GM18868 (cell line): ENCODE data around the gene TTLL5.

ENCODE experiments used
- ATAC-seq: cut with Tn5 transposase; IDR thresholded peaks from one replicate; pipeline ENCODE4 v1.9.1; 2021; ENCODE audit warnings: mild to moderate bottlenecking, moderate library complexity; ENCODE audit not compliant: unreplicated experiment

Gene TTLL5

GRCh38 chr14:75697386-75697785 is 36.3 kb downstream of the TTLL5 start:
- ATAC-seq, result no peak

DNA sequence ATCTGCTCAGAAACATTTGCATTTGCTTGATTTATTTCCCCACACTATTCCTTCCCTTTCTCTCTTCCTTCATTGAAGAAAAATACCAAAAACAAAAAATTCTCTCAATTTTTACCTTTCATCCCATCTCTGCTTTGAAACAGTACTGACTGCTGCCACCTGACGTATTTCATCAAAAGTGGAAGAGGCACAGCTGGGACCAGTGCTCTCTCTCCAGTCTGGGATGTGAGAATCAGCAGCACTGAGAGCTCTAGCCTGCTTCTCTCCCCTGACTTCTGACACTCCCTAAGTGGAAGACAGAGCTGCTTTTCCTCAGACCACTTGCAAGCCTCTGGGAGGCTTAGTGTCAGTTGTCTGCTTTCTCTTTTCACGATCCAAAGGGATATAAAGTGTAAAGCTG is 36.9 kb downstream of the TTLL5 start:
- no peak for ATAC-seq

- ATAC-seq, result no peak
These were observed 38.3 kb downstream of the TTLL5 start for GRCh38 chr14:75699331-75699730.

GRCh38 chr14:75700295-75700694 is 39.2 kb downstream of the TTLL5 start:
- ATAC-seq, result no peak

DNA sequence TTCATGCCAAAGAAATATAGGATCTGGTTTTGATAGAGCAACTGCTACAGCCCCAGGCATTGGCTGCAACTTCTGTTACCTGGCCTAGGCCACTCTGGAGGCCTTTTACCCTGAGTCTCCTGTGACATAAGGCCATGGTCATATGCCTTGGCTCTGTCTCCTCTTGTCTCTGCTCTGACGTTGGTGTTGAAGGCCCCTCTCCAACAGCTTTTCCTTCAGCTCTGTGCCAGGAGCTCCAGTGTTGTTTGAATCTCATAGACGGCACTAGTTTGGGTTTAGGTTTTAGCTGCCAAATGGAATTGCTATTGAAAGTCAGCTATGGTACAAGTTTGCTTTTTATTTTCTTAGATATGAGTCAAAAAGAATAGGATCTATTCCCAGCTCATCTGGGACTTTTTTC is 41.1 kb downstream of the TTLL5 start:
- ATAC-seq, result no peak

DNA sequence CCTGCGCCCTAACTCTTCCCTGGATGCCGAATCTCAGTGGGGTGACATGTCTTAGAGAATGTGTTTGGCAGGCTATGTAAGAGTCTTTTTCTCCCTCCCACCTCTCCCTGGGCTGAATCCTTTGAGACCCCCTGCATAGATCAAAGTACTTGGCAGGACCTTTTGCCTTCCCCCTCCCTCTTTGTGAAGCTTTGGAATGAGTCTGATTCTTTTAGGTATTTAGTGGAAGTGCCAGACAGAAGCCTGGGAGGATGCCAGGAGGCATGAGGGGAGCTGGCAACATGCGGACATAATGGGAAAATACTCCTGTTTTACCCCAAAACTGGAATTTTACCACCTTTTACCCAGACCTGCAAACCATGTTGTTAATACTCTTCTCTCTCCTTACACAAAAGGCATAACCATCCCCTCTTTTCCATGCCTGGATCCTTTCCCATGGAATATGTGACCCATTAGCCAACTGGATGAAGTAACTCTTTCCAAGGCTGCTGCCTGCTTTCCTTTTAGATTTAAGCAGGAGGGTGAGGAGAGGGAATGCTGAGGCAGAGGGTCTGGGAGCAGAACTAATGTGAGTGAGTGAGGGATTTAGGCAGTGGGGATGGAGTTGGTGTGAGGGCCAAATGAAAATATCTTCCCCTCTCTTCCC is 41.7 kb downstream of the TTLL5 start:
- ATAC-seq, result no peak

- no peak for ATAC-seq
These were observed 42.4 kb downstream of the TTLL5 start for GRCh38 chr14:75703467-75703866.

GRCh38 chr14:75705014-75705413 is 44.0 kb downstream of the TTLL5 start:
- ATAC-seq, result no peak

- peak; percentile 52 for ATAC-seq
These were observed 48.3 kb downstream of the TTLL5 start for GRCh38 chr14:75709207-75709812.

DNA sequence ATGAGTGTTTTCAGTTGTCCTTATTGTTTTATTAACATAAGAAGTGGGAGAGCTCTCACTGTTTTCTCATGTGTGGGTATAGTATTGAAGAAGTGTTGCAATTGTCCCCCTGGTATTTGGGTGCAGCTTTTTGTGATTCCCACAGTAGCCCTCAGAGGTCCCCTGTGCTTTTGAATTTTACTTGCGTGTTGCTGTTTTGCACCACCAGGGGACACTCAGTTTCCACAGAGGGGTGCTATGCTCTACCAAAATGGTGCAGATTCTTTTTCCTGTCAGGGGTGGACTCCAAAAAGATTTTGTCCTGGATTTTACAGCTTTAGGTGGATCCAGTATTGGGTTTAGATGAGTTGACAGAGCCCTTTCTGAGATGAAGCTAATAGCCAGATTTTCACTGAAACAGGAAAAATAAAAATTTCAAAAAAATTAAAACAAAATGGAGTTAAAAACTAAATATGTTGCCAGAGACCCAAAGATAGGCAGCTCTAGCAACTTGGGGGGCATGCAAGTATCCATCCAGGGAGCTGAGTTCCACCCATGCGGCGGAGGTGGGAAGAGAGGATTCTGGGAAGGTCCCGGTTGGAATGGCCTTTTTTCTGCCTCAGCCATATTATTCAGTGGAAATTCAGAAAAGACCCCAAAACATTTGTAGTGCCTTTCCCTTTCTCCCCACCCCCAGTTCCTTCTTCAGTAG is 50.2 kb downstream of the TTLL5 start:
- ATAC-seq, result no peak

- ATAC-seq, result peak; percentile 88
These were observed 50.8 kb downstream of the TTLL5 start for GRCh38 chr14:75711796-75712211.

DNA sequence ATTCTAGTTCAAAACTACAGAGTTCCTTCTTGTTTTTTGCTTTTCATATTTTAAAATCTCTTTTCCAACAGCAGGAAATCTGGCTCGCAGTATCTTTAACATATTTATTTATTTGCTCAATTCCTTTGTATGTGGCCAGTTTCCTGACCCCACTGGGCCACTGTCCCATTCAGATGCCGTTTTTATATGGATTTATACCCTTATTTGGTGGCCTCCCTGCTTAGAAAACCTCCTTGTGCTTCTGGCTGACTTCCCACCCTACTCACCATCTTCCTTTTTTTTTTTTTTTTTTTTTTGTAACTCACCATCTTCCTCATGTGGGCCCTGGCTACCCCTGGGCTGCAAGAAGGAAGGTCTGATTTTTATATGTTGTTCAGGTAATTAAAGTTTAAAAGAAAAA is 53.9 kb downstream of the TTLL5 start:
- ATAC-seq, result no peak

DNA sequence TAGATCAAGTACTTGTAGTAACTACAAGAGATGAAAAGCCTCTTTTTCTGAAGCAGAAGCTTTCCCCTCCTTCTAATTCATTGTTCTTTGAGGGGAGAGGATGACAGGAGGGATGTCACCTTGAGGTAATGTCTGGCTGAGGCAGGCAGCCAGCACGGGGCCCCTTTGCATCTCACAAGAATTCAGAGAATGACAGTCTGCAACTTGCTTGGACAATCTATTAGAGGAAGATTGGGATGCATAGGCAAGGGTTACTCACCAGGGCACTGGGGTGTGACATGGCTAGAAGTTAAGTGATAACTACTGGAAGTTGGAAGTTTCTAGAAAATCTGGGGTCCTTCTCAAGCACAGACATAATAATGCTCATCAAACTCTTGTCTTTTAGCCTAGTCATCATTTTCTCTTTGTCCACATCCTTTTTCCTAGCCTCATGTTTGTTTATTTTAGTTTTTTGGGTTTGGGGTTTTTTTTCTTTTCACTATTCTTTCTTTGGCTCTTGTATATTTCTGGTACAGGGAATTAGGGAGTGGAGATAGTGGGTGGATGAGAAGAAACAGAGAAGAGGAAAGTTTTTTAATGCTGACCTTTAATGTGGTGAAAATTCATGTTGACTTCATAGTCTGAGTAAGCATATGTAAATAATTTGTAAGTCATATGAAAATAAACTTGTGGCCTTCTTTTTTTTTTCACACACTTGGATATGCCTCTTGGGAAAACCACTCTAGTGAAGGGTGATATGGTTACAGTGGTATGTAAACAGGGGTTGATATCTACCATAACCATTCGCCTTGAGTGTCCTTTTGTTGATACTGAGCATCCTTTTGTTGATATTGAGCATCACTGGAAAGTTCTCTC is 55.1 kb downstream of the TTLL5 start:
- no peak for ATAC-seq

DNA sequence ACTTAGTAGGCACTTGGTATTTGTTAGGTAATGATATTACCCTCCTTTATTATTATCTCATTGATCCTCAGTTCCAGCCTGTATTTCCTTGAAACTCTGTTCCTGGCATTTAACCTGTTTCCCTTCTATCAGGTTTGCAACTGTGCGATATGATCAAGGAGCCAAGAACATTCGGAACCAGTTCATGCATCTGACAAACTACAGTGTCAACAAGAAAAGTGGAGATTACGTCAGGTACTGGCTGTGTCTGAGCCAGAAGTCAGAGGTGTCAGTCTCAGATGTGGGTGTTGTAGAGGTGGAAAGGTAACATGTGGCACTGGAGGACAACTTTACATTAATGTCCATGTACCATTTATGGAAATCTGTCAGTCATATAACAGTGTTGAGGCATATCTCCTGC is 56.7 kb downstream of the TTLL5 start:
- no peak for ATAC-seq

- no peak for ATAC-seq
These were observed 57.2 kb downstream of the TTLL5 start for GRCh38 chr14:75718199-75718598.

- ATAC-seq, result no peak
These were observed 59.1 kb downstream of the TTLL5 start for GRCh38 chr14:75720116-75720515.

- ATAC-seq, result no peak
These were observed 59.9 kb downstream of the TTLL5 start for GRCh38 chr14:75720842-75721498.

DNA sequence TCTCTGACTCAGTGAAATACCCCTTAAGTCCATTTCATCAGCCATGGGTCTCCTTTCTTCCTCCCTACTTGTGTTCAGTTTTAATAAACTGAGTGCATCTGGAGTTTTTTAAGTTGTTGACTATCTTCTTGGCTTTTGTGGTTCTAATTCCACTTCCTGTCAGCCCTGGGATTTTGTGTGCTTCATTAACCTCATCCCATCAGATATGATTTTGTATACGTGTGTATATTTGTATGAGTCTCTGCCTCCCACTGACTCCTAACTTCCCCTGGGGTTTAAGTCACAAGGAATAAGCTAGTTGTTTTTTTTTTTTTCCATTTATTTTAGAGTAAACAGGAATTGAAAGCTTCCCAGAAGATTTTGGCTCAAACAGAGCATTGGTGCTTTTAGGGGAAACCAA is 62.7 kb downstream of the TTLL5 start:
- ATAC-seq, result no peak

GRCh38 chr14:75724414-75725204 is 63.6 kb downstream of the TTLL5 start:
- ATAC-seq, result peak; percentile 50

GRCh38 chr14:75725481-75725880 is 64.4 kb downstream of the TTLL5 start:
- ATAC-seq, result no peak
